ENCODE results near the gene CCDC12.

GRCh38 chr3:46935168-46935858, 41.2 kb downstream of the CCDC12 start:
- TF ChIP-seq ZC3H10 (CRISPR knock-in tag; IDR thresholded peaks at IDR 0.05) (no peak), ARNTL (CRISPR knock-in tag; IDR thresholded peaks at IDR 0.05; ENCODE audit: borderline replicate concordance, low read depth) (no peak), TOX (CRISPR knock-in tag; IDR thresholded peaks at IDR 0.05; ENCODE audit: borderline replicate concordance) (no peak), SNAI2 (CRISPR knock-in tag; IDR thresholded peaks at IDR 0.05) (no peak), OSR1 (CRISPR knock-in tag; IDR thresholded peaks at IDR 0.05) (no peak)

All from SK-N-SH treated with all-trans-retinoic acid at 6 μM for 48 hours (cell line).